ENCODE data around the gene TMEM141.

DNA sequence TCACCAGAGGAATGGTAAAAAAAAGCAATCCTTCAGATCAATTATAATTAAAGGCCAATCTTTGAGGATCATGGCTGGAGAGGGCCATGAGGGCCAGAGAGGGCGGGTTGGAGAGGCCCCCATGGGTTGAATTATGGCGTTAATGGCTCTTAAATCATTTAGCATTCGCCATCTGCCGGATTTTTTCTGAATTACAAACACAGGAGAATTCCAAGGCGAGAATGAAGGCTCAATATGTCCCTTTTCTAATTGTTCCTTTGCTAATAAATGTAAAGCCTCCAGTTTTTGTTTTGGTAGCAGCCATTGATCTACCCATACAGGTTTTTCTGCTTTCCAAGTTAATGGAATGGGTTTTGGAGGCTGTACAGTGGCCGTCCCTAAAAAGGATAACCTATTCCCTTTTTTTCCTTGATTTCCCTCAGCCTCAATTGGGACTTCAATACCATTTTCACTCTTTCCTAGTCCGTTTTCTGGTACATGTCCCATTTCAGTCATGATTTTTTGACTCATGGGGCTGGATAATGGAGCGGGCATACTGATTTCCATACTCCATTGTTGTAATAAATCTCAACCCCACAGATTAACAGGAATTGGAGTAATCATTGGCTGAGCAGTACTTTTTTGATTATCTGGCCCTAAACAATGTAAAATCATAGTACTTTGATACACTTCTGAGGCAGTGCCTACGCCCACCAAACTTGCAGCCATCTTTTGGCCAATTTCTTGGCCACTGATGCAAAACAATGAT is 6.7 kb upstream of the TMEM141 start:
- TF ChIP-seq, protein P1, sequence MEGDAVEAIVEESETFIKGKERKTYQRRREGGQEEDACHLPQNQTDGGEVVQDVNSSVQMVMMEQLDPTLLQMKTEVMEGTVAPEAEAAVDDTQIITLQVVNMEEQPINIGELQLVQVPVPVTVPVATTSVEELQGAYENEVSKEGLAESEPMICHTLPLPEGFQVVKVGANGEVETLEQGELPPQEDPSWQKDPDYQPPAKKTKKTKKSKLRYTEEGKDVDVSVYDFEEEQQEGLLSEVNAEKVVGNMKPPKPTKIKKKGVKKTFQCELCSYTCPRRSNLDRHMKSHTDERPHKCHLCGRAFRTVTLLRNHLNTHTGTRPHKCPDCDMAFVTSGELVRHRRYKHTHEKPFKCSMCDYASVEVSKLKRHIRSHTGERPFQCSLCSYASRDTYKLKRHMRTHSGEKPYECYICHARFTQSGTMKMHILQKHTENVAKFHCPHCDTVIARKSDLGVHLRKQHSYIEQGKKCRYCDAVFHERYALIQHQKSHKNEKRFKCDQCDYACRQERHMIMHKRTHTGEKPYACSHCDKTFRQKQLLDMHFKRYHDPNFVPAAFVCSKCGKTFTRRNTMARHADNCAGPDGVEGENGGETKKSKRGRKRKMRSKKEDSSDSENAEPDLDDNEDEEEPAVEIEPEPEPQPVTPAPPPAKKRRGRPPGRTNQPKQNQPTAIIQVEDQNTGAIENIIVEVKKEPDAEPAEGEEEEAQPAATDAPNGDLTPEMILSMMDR (IDR thresholded peaks at IDR 0.05 in 4 of 5, conservative IDR thresholded peaks at IDR 0.05 in 1 of 5) = peak in 4 of 5 experiments; percentile 11 to 50 (median 39)
- no peak for TF ChIP-seq POLR2A (IDR thresholded peaks at IDR 0.05)
